ENCODE results near the gene PAIP1.
A peak's percentile ranks its signal among the peaks of the same experiment; 100 is the strongest.
"Not testable (repeated sequence)": the region's sequence is repeated elsewhere in the genome, so short reads cannot be mapped to it uniquely, and the experiment has no call there.

The PAIP1 gene

DNA sequence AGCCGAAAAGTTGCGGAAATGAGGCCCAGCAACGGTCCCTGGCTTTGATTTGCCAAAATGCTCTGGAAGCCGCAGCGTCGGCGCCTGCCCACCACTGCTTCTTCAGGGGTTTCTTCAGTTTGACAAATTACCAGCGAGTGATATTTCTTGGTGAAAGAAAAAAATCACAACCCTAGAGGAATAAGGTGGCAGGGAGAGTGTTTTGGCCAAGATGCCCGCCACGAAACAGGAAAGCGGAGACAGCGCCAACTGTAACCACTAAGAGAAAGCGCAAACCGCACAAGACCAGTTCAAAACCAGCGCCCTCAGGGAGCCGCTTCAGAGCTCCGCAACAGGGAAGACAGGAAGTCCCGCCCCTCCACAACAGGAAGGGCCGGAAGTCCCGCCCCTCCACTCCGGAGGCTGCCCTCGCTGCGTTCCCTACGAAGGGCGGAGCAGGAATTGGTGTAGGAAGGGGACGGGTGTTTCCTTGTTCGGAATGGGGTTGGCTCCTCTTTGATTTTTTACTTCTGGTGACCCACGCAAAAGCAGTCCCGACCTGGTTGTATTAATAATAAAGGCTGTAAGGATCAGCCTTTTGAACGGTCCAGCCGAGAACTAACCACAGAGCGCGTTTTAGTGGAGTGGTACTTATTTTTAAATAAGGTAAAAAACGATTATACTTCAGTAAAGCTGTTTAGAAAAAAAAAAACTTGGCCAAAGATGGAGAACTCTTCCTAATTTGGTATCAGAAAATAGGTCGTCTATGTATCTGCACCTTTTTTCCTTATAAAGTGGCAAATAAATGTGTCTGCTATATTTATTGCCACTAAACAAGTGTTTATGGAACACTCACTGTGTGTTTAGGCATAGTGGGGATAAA is 41.8 kb downstream of the PAIP1 start, which contains the start of gene C5orf34:
C5orf34 (minus strand) TSS at position 333 of the 862 bp plus-strand sequence. CDS start 5,809 bp downstream, outside the sequence.
- peak; percentile 98 for DNase-seq

DNA sequence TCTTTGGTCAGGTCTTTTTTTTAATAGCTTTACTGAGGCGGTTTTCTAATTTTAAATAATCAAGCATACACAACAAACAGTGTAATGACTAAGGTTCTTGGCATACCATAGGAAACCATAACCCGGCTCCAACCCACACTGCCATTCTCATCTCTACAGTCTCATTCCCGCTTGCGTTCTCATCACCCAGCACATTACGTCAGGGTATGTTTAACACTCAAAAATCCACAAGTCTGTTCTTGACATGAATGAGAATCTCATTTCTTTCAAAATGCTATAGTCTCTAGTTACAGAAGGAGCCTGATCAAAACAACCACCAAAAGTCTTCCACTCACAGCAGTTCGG is 42.4 kb downstream of the PAIP1 start:
- no peak for DNase-seq

DNA sequence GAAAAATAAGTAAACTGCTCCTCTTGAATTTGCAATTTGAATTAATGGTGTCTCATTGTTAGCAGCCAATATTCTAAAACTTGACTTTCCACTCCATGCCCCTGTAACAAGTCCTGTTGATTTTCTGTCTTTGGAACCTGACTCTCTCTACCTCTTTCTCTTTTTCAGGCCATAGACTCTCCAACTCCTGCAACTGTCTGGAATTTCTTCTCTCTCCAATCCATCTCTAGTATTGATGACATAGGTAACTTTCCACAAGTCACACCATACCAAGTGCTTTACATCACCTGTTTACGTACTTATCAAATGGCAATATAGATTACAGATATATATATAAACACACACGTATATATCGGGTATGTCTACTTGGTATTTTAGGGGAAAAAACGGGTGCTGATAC is 42.9 kb downstream of the PAIP1 start:
- DNase-seq: no peak

DNA sequence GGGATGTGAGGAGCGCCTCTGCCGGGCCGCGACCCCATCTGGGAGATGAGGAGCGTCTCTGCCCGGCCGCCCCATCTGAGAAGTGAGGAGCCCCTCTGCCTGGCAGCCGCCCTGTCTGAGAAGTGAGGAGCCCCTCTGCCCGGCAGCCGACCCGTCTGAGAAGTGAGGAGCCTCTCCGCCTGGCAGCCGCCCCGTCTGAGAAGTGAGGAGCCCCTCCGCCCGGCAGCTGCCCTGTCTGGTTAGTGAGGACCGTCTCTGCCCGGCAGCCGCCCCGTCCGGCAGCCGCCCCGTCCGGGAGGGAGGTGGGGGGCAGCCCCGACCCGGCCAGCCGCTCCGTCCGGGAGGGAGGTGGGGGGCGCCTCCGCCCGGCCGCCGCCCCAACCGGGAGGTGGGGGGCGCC is 45.8 kb downstream of the PAIP1 start:
- DNase-seq: not testable (repeated sequence)

DNA sequence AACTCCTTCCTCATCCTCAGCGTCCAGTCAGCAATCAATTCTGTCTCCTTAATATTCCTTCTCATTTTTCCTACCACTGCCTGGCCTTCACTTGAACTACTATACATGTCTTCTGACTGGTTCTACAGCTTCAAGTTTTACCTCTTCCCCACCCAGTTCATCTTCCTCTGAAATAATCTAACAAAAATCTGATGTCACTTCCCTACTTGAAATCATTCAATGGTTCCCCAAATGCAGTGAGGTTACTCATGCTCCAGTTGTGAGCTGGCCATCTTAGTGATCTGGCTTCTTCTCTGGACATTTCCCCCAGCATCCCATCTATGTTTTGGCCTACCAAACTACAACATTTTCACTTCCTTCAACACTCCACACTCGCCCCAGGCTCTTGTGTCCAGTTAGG is 58.3 kb downstream of the PAIP1 start:
- no peak for DNase-seq

DNA sequence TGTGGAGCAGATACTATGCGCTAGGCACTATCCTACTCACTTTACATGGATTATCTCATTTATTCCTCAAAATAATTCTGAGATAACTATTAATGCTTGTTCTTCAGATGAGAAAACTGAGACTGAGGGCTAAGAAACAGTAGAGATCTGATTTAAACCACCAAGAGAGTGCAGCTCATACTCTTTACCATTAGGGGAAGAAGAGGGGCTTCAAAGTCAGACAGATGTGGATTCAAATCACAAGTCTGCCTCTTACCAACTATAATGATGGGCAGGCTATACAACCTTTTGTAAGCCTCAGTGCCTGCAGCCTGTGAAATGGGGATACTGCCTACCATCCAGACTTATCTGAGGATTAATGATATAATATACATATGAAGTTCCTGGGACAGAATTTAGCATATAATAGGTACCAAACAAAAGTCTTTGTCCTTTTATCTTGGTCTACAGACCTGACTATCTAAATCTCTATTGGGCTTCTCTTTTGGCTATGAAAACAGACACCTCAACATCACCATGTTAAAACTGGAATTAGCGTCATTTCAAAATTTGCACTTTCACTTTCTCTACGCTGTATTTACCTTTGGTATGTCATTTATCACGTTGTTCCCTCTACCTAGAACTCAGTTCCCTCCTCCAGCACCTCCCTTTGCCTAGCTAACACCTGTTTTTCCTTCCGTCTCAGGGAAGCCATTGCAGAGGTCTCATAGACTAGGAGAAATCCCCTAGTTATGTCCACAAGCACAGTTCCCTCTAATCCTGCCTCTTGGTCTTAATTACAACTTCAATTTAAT is 59.4 kb downstream of the PAIP1 start:
- no peak for DNase-seq

DNA sequence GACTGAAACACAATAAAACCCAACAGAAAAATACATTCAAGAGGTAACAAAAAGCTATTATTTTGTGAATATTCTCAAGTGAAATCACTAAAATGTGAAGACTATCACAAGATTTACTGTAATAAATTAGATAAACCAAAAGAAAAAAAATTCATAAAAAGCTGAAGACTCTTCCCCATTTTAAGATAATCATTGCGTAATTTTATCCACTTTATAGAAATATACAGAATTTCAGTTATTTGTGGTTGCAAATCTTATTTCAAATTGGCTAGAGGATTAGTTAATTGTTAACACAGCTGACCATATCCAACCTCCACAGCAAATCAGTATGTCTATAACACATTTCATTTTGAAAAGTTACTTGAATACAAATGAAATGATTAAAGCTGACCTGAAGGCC is 65.6 kb downstream of the PAIP1 start:
- DNase-seq: no peak

DNA sequence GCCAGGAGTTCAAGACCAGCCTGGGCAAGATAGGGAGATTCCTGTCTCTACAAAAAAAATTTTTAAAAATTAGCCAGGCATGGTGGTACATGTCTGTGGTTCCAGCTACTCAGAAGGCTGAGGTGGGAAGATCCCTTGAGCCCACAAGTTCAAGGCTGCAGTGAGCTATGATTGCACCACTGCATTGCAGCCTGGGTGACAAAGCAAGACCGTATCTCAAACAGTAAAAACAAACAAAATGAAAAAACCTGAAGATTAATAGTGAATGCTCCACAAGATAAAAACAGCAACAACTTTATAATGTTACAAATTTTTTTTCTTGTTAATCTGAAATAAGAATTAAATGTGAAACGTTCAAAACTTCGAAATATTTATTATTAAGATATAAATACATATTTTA is 70.5 kb downstream of the PAIP1 start:
- no peak for DNase-seq

DNA sequence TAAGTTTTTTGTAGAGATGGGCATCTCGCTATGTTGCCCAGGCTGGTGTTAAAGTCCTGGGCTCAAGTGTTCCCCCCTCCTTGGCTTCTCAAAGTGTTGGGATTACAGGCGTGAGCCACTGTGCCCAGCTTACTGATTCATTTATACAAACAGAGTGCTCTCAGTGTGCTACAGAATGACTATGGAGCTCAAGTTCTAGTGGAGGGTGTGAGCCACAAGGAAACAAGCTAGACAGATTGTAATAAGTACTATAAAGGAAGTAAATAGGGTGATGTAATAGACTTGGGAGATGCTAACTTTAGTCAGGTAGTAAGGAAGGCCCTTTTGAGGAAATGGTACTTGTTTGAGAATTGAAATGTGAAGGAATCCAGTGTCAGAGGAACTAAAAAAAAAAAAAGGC is 71.5 kb downstream of the PAIP1 start:
- DNase-seq: no peak

DNA sequence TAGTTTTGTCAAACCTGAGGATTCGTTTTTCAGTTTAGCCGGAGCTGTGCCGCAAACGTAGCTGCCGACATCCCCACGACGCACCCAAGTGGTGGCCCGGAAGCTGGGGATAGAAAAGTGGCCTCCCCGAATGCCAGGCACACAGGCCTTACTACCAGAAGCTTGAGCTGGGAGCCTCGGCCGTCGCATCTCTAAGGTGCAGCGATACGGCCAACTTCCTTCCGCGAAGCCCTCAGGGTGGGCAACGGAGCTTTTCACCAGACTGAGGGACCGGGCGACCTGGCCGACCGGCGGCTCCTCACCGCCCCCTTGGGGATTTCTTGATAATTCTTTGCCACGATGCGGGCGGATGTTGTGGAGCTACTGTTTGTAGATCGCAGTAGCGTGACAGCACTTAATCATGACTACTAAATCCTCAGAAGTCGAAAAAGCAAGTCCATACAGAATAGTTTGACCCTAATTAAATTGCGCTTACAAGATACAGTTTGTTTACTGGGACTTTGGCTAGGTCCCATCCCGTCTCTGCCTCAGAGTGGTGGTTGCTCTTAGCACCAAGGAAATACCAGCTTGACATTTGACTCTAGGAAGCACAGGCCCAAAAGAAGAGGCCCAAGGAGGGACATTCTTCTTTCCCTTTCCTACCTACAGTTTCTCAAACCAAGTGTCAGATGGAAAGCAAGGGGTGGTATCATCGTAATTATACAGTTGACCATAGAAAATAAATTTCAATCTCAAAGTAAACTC is 72.6 kb downstream of the PAIP1 start:
- DNase-seq: peak; percentile 89

DNA sequence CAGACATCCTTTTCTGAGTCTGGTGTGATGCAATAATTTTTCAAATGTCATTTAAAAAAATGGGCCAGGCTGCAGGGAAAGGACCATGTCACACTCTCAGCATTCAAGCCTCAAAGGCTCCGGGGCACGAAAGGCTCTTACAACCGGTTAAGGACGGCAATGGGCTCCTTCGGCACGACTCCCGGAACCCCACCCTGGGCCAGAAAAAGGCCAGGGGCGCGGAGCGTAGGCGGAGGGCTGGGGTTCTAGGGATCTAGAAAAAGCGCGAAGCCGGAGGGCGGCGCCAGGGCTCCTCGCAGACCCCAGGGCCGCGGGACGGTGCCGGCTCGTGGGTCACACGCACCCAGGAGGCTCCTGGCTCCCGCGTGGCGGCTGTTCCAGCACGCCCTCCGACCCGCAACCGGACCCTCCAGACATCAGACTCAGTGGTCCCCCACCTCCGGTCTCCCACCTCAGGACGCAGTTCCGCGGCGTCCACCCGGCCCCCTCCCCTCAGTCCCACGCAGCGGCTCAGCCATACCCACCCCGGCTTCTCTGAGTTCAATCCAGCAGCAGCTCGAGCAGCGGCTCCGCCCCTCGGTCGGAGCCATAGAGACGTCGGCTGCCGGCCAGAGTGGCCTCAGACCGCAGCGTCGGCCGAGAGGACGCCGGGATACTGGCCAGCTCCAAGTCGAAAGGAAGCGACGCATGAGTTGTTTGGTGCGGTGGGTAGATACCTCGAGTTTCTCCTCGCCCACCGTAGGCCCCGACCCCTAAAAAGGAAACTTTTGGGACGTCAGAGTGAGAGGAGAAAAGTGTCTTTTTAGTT is 73.4 kb downstream of the PAIP1 start, which contains the start of gene TMEM267:
TMEM267 (minus strand) TSS at position 568 of the 808 bp plus-strand sequence. CDS start 29,896 bp downstream, outside the sequence.
- peak; percentile 95 for DNase-seq

DNA sequence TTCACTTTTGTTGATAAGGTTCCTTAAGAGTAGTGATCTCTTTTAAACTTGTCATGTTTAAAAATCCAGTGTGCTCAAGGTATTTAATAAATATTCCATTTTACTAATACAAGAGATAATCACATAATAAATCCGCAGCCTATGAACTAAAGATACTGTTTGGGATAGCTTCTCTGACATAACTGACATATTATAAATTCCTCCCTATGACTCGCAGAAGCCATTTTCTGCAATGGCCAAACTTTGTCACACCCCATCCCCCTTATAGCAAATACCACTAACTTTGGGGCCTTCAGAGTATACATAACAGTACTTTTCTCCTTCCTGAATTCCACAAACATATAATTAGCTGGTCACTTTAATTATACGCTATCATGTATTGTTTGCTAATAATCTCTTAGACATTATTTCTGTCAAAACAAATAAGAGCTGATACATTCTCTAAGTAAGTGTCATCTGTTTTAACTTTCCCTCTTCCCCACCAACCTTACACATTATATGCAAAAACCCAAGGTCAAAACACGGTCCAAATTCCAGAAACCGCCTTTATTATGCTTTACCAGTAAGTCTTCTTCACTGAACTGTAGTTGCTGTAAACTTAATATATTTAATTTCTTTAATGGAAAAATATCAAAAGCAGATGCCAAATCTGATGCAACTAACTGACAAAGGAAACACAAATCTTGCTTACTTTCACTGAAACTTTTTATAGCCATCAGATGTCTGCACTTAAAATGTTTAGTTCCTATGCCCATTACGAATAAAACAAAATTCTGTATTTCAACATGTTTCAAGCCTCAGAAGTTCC is 74.2 kb downstream of the PAIP1 start:
- DNase-seq: no peak

Measured in right forelimb (tissue), 1 donor.